GM19372 (cell line): ENCODE data around the gene SPAG9.
A peak's percentile ranks its signal among the peaks of the same experiment; 100 is the strongest.

Source experiments
- ATAC-seq: cut with Tn5 transposase; IDR thresholded peaks from one replicate; pipeline ENCODE4 v1.9.1; 2021; ENCODE audit warnings: mild to moderate bottlenecking, low read depth, moderate library complexity; ENCODE audit not compliant: unreplicated experiment

SPAG9 gene

DNA sequence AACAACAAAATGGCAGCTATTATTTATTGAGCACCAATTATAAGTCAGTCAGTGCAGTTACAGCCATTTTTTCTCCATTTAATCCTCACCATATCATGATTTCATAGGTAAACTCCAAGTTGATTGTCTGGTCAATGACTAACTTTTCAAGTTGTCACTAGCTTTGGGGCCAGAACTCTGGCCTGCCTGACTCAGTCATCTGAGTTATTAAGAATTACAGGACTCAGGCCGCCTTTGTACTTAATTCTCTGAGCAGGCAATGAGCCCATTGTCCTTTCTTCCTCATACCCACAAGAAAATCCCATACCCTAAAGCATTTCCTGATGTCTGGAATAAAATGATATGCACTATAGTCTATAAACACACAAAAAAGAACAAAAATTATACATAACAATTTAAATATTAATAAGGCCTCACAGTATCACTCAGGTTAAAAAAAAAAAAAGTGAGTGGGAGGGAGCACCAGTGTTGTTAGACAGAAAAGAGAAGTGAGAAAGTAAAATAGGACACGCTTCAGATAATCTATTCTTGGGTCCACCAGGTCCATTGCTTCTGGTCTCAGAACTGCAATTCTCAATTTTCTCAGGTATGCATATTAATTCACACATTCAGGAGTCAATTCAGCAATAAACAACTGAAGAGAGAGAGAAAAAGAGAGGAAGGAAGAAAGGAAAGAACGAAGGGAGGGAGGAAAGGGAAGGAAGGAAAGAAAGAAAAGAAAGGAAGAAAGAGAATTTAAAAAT is 70.2 kb downstream of the SPAG9 start:
- peak; percentile 73 for ATAC-seq

DNA sequence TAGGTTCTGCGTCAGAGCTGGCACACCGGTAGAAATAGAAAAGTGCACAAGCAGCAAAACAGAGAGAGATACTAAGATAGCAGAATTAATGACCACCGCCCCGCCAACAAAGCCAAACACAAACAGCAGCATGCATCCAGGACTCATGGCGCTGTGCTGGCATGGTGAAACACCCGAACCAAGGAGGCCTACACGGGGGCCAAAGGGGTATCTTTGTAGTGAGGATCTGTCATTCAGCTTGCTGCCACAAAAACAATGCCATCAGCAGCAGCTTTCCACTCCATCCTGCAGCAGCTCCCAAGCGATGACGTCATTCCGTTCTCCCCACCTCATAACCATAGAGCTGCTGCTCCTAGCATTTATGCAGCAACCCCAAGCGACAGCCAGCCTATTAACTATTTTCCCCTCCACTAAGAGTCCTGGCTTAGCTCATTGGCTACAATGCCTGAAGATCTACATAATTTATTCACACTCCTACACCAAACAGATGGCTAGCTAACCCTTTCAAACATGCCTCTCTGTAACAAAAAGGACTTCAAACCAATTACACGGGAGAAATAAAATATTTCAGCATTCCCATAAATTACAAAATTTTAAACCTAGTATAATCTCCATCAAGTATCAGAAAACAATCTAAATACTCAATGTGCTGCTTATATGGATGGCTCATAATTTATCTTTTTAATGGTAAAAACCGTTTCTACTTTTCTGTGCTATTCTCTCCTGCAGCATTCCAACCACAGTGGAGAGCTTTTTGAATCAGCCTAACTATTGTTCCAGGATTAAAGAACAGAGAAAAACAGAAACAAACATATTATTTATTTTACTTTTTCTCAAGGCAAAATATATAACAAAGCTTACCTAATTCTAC is 73.9 kb downstream of the SPAG9 start:
- no peak for ATAC-seq

DNA sequence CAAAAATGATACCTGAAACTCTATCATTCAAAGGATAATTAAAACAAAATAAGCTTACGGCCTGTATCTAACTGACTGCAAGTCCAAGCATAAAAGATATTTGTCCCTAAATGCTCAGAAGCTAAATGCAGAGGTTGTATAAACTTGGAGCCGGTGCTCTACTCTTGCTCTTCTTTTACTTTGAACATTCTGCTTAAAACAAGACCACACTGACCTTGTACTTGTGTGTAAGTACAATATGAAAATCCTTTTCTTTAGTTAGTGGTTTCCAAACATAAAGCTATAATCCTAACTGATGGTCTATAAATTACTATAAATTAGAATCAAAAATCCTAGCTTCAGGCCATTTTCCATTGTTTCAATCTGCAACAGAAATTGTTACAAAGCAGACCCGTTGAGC is 74.6 kb downstream of the SPAG9 start:
- no peak for ATAC-seq

DNA sequence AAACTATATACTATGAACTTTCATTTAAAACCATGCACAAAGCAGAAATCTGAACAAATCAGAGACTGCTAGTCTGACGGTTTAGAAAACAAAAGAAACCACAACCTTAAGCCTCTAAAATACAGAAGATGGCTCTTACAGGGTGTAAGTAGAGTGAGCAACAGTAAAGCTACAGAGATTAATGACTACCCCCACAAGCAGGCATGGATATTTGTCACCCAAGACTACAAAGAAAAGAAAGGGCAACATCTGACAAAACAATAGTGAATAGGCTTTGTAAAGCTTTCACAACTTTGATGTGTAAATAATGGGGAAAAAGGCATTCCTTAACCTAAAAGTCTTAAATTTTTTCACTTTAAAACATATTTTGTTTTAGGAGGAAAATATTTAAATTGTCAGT is 75.0 kb downstream of the SPAG9 start:
- ATAC-seq, result no peak

DNA sequence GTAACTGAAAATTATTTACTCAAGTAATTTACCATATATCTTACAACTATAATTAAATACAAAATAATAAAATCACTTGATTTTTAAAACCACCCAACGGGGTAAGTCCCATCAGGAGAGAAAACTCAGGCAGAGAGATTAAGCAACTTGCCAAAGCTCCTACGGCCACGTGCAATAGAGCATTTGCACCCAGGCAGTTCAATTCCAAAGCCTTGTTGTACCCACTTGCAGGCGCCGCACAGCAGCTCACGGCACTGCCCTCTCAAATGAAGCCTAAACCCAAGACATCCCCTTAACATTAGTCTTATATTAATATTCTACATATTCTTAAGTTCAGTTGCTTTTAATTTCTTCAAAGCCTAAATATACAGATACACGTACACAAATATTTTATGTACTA is 75.7 kb downstream of the SPAG9 start:
- no peak for ATAC-seq

DNA sequence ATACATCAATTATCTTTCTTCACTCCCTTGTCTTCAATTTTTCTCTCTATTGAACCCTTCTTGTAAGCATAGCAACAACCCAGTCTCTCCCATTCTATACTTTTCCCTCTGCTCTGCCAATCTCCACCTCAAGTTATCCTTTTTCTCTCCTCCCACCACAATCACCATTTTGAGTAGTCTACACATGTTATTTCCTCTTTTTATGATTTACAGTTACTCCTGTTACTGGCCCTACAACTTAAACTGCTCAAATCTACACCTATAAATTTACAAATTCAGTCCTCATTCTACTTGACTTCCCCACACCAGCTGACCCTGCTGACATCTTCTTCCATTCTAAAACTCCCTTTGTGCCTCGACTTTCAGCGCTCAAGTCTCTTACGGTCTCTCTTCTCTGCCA is 84.6 kb downstream of the SPAG9 start:
- ATAC-seq, result no peak

DNA sequence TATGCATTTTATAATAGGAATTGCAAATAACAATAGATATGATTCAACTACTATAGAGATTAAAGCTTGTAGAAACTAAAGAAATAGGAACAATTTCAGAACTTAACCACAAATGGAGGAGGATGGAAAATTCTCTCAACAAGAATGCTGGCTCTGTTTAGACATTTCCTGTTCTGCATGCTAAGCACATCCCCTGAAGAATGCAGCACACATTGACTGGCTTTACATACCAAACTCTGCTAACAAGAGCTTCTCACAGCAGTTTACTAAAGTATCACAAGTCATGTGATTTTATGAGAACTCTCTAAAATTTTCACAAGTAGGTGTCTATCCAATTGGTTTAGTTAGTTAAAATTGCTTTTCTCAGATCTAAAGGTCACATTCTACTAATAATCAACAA is 85.2 kb downstream of the SPAG9 start:
- ATAC-seq, result no peak

DNA sequence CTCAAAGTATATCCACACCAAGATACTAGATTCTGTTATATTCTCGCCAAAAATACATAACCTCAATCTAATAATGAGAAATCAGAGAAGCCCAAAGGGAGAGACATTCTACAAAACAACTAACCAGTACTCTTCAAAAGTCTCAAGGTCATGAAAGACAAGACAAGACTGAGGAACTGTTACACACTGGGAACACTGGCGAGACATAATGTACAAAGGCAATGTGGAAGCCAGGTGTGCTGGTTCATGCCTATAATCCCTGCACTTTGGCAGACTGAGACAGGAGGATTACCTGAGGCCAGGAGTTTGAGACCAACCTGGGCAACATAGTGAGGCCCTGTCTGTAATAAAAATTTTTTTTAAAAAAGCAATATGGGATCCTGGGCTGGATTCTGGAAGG is 85.9 kb downstream of the SPAG9 start:
- ATAC-seq, result no peak

DNA sequence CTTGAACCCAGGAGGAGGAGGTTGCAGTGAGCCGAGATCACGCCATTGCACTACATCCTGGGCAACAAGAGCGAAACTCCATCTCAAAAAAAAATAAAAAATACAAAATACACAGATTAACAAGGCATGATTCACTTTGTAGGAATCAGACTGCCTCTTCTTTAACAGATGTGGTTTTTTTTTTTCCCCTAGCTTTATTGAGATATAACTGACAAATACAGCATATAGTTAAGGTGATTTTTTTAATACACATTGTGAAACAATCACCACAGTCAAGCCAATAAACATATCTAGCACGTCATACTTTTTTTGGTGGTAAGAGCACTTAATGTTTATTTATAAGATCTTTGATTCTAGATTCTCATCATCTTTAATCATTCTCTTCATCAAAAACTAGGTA is 87.8 kb downstream of the SPAG9 start:
- no peak for ATAC-seq

DNA sequence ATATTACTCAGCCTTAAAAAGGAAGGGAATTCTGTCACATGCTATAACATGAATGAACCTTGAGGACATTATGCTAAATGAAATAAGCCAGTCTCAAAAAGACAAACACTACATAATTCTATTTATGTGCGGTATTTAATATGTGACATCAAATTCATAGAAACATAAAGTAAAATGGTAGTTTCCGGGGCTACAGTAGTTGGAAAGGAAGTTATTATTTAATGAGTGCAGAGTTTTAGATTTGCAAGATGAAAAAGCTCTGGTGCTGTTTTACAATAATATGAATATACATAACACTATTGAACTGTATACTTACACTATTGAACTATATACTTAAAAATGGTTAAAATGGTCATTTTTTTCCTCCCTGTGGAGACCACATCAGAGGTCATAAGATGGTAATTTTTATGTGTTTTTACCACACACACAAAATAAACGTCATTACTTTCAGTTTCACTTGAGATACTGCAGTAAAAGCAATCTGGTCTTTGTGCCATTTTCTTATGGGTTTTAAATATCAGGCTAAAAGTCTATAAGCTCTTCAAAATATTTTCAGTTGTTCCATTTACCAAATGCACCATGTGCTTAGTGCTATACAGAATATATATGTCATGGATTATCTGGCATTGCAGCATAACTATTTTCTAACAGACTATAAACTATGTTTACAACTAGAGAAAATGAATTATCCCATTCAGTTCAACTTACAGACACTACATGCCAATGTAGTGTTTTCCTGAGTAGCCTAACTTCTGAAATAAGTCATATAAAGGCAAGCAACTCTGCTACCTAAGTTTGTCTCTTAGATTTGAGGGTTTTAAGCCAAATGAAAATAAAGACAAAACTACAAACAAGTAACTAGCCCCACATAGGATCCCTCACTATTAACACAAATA is 90.9 kb downstream of the SPAG9 start:
- ATAC-seq, result peak; percentile 59

DNA sequence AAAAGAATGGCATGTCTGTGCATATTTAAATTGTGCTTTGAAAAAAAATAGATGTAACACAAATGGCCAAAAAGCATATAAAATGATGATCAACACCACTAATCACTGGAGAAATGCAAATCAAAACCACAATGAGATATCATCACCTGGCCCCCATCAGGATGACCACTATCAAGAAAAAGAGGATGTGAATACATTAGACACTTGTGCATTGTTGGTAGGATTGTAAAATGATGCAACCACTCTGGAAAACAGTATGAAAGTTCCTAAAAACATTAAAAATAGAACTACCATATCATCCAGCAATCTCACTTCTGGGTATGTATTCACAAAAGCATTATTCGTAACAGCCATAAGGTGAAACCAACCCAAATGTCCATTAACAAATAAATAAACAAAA is 91.5 kb downstream of the SPAG9 start:
- no peak for ATAC-seq

DNA sequence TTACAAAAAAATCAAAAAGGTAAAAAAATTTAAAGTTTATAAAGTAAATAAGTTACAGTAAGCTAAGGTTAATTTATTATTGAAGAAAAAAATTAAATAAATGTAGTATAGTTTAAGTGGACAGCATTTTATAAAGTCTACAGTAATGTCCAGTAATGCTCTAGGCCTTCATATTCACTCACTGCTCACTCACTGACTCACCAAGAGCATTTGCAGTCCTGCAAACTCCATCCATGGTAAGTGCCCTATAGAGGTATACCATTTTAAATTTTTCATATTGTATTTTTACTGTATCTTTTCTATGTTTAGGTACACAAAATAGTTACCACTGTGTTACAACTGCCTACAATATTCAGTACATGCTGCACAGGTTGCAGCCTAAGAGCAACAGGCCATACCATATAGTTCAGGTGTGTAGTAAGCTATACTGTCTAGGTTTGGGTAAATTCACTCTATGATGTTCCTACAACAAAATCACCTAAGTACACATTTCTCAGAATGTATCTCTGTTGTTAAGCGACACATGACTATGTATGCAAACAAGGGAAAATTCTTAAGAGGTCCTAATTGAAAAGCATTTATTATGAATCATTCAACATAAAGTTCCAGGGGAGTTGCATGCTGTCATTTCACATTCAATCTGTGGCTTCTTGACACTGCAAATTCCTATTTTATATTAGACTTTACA is 92.3 kb downstream of the SPAG9 start:
- no peak for ATAC-seq

DNA sequence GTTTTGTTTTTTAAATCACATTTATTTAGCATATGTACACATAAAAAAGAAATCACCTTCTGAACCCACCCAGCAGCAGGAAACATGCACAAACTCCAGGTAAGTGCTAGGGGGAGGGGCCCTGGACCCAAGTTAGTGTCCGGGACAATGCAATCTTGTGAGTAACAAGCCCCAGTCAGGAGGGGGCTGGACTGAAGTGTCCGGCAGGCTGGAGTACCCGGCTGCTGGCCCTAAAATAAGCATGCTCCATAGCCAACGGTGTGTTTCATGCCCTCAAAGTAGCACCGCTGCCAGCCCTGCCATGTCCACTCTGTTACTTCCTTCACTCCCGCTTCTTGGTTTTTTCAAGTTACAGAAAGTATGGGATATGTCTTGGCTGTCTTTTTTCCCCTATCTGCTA is 102.1 kb downstream of the SPAG9 start:
- no peak for ATAC-seq

DNA sequence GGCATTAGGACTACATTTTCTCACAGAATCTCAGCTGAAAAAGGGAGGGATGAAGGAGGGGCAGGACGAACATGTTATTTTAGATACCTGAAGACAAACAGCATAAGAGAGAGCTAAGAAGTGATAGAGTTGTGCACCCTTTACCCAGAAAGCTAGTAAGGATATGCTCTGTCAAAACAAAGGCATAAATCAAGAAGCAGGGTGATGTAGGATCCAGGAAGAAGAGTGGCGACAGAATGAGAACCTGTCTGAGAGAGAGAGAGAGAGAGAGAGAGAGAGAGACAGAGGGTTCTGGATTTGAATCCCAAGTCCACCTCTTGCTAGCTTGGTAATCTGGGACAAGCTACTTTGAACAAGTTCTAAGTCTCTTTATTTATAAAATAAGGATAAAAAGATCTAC is 103.4 kb downstream of the SPAG9 start:
- no peak for ATAC-seq

DNA sequence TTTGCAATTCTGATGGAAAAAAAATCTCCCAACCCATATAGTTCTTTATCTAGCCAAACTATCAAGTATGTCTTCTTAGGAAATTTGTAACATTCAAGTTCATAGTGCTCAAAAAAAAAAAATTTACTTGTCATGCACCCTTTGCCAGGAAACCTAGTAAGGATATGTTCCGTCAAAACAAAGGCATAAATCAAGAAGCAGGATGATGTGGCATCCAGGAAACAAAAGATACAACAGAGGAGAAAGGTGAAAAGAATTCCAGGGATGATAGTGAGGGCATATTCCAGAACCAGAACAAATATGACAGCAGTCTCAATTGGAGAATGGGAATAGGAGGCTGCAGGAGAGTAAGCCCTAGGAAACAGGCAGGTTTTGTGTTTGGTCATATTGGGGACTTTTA is 104.6 kb downstream of the SPAG9 start:
- no peak for ATAC-seq

DNA sequence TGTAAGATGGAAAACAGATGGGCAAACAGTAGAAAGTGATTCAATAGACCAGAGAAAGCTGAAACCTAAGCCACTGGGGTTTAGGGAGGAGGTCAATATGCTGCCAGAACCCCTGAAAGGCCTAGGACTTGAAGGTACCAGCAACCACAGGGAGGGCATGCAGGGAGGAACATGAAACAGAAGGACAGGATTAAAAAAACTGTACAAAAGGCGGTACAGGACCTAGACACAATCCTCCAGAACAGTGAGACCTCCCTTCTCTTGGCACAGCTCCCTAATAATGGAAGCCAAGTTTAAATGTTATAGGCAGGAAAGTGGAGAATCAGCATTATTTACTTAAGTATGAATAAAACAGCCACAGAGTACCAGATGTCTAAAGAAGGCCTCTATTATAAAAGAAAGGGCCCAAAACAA is 105.5 kb downstream of the SPAG9 start:
- no peak for ATAC-seq

DNA sequence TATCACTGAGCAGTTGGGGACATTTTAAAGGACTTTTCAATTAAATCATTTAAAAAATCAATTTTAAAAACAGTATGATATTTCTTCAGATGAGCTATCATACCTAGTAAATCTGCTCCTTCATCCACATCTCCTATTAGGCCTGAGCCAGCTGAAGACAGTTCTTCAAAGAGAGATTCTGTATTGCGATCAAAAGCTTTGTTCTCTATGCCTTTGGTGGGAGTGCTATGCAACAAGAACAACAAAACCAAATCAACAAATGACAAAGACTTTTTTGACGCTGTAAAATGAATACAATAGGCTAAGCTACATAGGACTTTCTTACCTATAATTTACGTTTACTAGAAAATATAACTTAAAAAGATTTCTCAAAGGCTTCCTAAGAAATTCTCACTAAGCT is 106.5 kb downstream of the SPAG9 start:
- ATAC-seq, result no peak

DNA sequence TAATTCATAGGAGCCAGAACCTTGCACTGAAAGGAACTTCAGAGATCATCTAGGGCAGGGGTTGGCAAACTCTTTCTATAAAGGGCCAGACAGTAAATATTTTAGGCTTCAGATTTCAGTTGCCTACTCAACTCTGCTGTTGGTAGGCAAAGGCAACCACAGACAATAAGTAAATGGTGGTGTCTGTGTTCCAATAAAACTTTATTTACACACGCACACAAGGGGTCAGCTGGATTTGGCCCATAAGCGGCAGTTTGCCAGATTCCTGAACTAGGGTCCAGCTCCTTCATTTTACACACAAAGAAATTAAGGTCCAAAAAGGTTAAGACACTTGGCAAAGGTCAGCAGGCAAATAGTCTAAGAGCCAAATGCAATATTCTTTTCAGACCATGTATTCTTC is 107.3 kb downstream of the SPAG9 start:
- no peak for ATAC-seq

DNA sequence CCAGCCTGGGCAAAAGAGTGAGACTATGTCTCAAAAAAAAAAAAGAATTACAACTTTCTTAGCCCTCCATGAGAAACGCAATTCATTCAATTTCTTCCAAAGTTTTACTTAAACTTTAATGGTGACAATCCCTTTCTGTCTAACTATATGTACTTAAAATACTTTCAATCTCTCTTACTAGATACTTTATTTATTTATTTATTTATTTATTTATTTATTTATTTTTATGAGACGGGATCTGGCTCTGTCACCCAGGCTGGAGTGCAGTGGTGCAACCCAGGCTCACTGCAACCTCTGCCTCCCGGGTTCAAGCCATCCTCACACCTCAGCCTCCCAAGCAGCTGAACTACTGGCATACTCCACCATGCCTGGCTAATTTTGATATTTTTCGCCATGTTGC is 108.1 kb downstream of the SPAG9 start:
- no peak for ATAC-seq

DNA sequence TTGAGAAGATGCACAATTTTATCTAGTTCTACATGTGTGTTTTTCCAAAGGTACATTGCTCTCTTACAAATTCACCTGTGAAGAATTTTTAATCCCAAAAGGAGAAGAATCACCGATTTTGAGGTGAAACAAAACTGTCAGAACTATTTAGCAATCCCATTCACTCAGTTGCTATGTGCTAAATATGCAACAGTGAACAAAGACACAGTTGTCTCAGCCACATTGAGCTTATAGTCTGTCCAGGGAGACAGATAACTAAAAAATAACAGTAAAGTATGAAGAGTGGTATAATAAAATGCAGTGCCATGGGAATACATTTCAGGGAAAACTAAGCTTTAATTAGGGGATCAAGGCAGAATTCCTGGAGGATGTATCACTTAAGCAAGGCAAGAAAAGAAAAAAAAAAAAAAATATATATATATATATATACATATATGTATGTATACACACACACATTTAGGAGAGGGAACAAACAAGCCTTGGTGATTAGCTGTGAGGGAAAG is 110.4 kb downstream of the SPAG9 start:
- no peak for ATAC-seq
